HepG2 (cell line): ENCODE data around the gene LNX2. TPM values are rescaled to one million over a fixed set of nuclear protein-coding genes. Genes with fewer than 3 reads are reported as not detected.
A peak's percentile ranks its signal among the peaks of the same experiment; 100 is the strongest.

ENCODE experiments used
- ARID3A ChIP-seq: IDR thresholded peaks from 2 replicates; pipeline ENCODE4 v1.6.1; 2012; ENCODE audit warnings: low read depth, low read length, improper control_type of control experiment
- CBFB ChIP-seq: sonication (generic); formaldehyde crosslinking; IDR thresholded peaks from 2 replicates; pipeline ENCODE4 v1.4.0; 2020; ENCODE audit warnings: missing genetic modification reagents
- CHD4 ChIP-seq: fragments of 200-600 bp; sonication (generic); IDR thresholded peaks from 2 replicates; pipeline ENCODE4 v1.7.0; 2017; ENCODE audit warnings: mild to moderate bottlenecking, low read length, borderline replicate concordance
- FIP1L1 ChIP-seq: fragments of 200-400 bp; formaldehyde crosslinking; IDR thresholded peaks from 2 replicates; pipeline ENCODE4 v1.6.1; 2018; ENCODE audit warnings: low read depth, mild to moderate bottlenecking, low read length, moderate library complexity, borderline replicate concordance; ENCODE audit not compliant: insufficient read depth
- FLYWCH1 ChIP-seq: sonication (generic); formaldehyde crosslinking; IDR thresholded peaks from 2 replicates; pipeline ENCODE4 v1.8.1; 2023; ENCODE audit warnings: mild to moderate bottlenecking, missing genetic modification reagents
- IKZF1 ChIP-seq: fragments of 450-650 bp; IDR thresholded peaks from 2 replicates; pipeline ENCODE4 v1.7.1; 2016
- MED8 ChIP-seq: sonication (generic); formaldehyde crosslinking; IDR thresholded peaks from 2 replicates; pipeline ENCODE4 v1.8.1; 2023; ENCODE audit warnings: mild to moderate bottlenecking, missing genetic modification reagents; ENCODE audit not compliant: insufficient replicate concordance
- MTA3 ChIP-seq: sonication (generic); formaldehyde crosslinking; IDR thresholded peaks from 2 replicates; pipeline ENCODE4 v1.4.0; 2020; ENCODE audit warnings: missing genetic modification reagents
- NFE2L1 ChIP-seq: sonication (generic); formaldehyde crosslinking; IDR thresholded peaks from 2 replicates; pipeline ENCODE4 v1.4.0; 2020; ENCODE audit warnings: missing genetic modification reagents, mild to moderate bottlenecking, borderline replicate concordance
- NKX3-1 ChIP-seq: sonication (generic); formaldehyde crosslinking; IDR thresholded peaks from 2 replicates; pipeline ENCODE4 v1.5.0; 2020; ENCODE audit warnings: missing genetic modification reagents
- SP2 ChIP-seq: sonication (generic); formaldehyde crosslinking; IDR thresholded peaks from 2 replicates; pipeline ENCODE4 v1.5.1; 2020; ENCODE audit warnings: mild to moderate bottlenecking, missing genetic modification reagents
- SRSF1 ChIP-seq: fragments of 200-400 bp; formaldehyde crosslinking; optimal IDR thresholded peaks from 2 replicates; pipeline ENCODE3; 2017; ENCODE audit warnings: mild to moderate bottlenecking, low read depth, low read length, moderate library complexity
- U2AF2 ChIP-seq: fragments of 200-400 bp; formaldehyde crosslinking; IDR thresholded peaks from 2 replicates; pipeline ENCODE4 v1.6.1; 2017; ENCODE audit warnings: low read depth, mild to moderate bottlenecking, low read length
- YY1 ChIP-seq: IDR thresholded peaks from 2 replicates; pipeline ENCODE4 v1.6.1; 2011; ENCODE audit warnings: low read length, low read depth, moderate library complexity, mild to moderate bottlenecking; ENCODE audit not compliant: insufficient read depth, insufficient replicate concordance
- ZBTB34 ChIP-seq: sonication (generic); formaldehyde crosslinking; IDR thresholded peaks from 2 replicates; pipeline ENCODE4 v1.8.0; 2022; ENCODE audit warnings: mild to moderate bottlenecking, missing genetic modification reagents
- ZBTB46 ChIP-seq: sonication (generic); formaldehyde crosslinking; IDR thresholded peaks from 2 replicates; pipeline ENCODE4 v1.4.0; 2020; ENCODE audit warnings: mild to moderate bottlenecking, missing genetic modification reagents, borderline replicate concordance
- ZMYM4 ChIP-seq: sonication (generic); formaldehyde crosslinking; IDR thresholded peaks from 2 replicates; pipeline ENCODE4 v1.8.1; 2023; ENCODE audit warnings: mild to moderate bottlenecking, missing genetic modification reagents
- ZNF263 ChIP-seq: sonication (generic); formaldehyde crosslinking; IDR thresholded peaks from 2 replicates; pipeline ENCODE4 v1.4.0; 2020; ENCODE audit warnings: missing genetic modification reagents
- ZNF430 ChIP-seq: sonication (generic); formaldehyde crosslinking; IDR thresholded peaks from 2 replicates; pipeline ENCODE4 v1.9.0; 2021; ENCODE audit warnings: mild to moderate bottlenecking, missing genetic modification reagents
- ZNF75D ChIP-seq: sonication (generic); formaldehyde crosslinking; IDR thresholded peaks from 2 replicates; pipeline ENCODE4 v1.8.1; 2023; ENCODE audit warnings: missing genetic modification reagents, mild to moderate bottlenecking, borderline replicate concordance
- ZSCAN29 ChIP-seq: sonication (generic); formaldehyde crosslinking; conservative IDR thresholded peaks from 2 replicates; pipeline ENCODE4 v1.4.0; 2020; ENCODE audit warnings: mild to moderate bottlenecking, missing genetic modification reagents
- polyA plus RNA-seq, 8 experiments: library from polyadenylated mRNA; depleted of rRNA in 3 of 8; stranded (reverse) in 7 of 8; unstranded in 1 of 8; fragments of >200 nt; fragmentation: Illumina TruSeq in 4 of 8; extraction: Trizol in 4 of 8; gene quantifications; 2 replicates each; pipeline versions ENCODE4 v1.2.1 to v1.2.3, GENCODE V29; 2011 to 2016; ENCODE audit warnings: low read depth in 4 of 8, missing spikeins in 1 of 8, mixed read lengths in 1 of 8; ENCODE audit not compliant: insufficient read depth in 1 of 8
- total RNA-seq, 5 experiments: library from RNA; depleted of rRNA; stranded (reverse); fragments of >200 nt; fragmentation: Illumina TruSeq; extraction: Trizol; gene quantifications; 2 replicates each; pipeline ENCODE4 v1.2.3, GENCODE V29; 2016; ENCODE audit warnings: low read depth in 1 of 5
- TF ChIP-seq, protein P1 (sequence below): sonication (generic); formaldehyde crosslinking; IDR thresholded peaks from 2 replicates; pipeline ENCODE4 v1.4.0; 2020; ENCODE audit warnings: missing genetic modification reagents

The LNX2 gene
- total and polyA plus RNA-seq, 2 of the 13 experiments (the other 11 are each of a cell fraction or from before 2014, with no cell fraction given) = 9.2 to 9.7 TPM

DNA sequence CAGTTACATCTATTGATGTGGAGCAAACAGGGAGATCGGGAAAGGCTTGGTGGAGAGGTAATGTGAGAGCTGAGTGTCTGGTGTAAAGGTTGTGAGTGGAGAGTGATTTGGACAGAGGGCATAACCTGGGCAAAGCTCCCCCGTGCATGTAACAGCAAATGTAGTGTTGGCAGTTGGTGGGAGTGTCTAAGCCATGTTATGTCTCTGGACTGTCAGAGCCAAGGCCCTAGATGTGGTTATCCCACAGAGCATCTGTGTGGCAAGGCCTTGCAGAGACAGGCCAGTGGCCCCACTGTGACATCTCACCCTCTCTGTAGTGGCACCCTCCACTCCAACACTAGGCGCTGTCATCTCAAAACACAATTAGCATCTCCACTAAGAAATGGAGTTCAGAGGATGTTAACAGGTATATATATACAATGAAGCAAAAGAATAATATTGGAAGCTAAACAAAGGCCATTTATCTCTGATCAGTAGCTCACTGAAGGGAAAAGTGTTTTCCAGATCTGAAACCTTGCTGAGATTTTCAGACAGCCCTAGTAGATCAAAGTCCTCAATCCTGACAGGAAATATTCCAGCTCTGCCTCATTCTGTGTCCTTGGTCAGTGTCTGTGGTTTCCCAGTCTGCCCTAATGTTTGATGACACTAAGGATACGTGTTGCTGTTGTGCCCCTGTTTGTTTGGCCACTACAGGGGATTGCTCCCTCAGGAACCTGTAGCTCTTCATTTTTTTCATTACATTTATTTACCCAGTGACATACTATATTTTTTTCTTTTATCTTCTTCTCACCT lies 21.6 kb upstream of the LNX2 start (continued):
- TF ChIP-seq, protein P1, sequence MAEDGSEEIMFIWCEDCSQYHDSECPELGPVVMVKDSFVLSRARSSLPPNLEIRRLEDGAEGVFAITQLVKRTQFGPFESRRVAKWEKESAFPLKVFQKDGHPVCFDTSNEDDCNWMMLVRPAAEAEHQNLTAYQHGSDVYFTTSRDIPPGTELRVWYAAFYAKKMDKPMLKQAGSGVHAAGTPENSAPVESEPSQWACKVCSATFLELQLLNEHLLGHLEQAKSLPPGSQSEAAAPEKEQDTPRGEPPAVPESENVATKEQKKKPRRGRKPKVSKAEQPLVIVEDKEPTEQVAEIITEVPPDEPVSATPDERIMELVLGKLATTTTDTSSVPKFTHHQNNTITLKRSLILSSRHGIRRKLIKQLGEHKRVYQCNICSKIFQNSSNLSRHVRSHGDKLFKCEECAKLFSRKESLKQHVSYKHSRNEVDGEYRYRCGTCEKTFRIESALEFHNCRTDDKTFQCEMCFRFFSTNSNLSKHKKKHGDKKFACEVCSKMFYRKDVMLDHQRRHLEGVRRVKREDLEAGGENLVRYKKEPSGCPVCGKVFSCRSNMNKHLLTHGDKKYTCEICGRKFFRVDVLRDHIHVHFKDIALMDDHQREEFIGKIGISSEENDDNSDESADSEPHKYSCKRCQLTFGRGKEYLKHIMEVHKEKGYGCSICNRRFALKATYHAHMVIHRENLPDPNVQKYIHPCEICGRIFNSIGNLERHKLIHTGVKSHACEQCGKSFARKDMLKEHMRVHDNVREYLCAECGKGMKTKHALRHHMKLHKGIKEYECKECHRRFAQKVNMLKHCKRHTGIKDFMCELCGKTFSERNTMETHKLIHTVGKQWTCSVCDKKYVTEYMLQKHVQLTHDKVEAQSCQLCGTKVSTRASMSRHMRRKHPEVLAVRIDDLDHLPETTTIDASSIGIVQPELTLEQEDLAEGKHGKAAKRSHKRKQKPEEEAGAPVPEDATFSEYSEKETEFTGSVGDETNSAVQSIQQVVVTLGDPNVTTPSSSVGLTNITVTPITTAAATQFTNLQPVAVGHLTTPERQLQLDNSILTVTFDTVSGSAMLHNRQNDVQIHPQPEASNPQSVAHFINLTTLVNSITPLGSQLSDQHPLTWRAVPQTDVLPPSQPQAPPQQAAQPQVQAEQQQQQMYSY (CRISPR knock-in tag) = no peak
- TF ChIP-seq YY1 (no peak), NKX3-1 (CRISPR knock-in tag) (no peak), U2AF2 (no peak), FIP1L1 (no peak), CHD4 (no peak; the same call in 1 of the 2 replicates), SP2 (CRISPR knock-in tag) (no peak), ZBTB46 (CRISPR knock-in tag) (no peak), IKZF1 (no peak), ZNF75D (CRISPR knock-in tag) (no peak), MED8 (CRISPR knock-in tag) (no peak), ARID3A (peak; percentile 54; the same call in 1 of the 2 replicates), ZSCAN29 (no peak), ZMYM4 (CRISPR knock-in tag) (peak; percentile 43; the same call in 1 of the 2 replicates), ZNF263 (CRISPR knock-in tag) (no peak), NFE2L1 (CRISPR knock-in tag) (no peak), MTA3 (no peak), SRSF1 (no peak), CBFB (CRISPR knock-in tag) (0 out of 2 replicates have a peak, but pooled peaks have one; percentile 41), FLYWCH1 (CRISPR knock-in tag) (no peak), ZBTB34 (CRISPR knock-in tag) (no peak), ZNF430 (CRISPR knock-in tag) (no peak)
